AG09309 (cell line): ENCODE measurements around the gene SERTAD3.

Source experiments
- DNase-seq: peaks from one replicate; pipeline ENCODE4 v3.0.0-alpha.2; 2010; ENCODE audit warnings: low read depth
- H3K4me3 ChIP-seq: 2 replicates; pipeline ENCODE4 v1.5.1; 2011; ENCODE audit warnings: mild to moderate bottlenecking, low read depth, low read length, moderate library complexity; ENCODE audit not compliant: control insufficient read depth
- TF ChIP-seq, protein P1 (sequence below): IDR thresholded peaks from 2 replicates; pipeline ENCODE4 v1.5.1; 2011; ENCODE audit warnings: mild to moderate bottlenecking, low read depth, low read length, inconsistent platforms; ENCODE audit not compliant: insufficient read depth, control insufficient read depth; ENCODE audit errors: missing control alignments

The SERTAD3 gene

DNA sequence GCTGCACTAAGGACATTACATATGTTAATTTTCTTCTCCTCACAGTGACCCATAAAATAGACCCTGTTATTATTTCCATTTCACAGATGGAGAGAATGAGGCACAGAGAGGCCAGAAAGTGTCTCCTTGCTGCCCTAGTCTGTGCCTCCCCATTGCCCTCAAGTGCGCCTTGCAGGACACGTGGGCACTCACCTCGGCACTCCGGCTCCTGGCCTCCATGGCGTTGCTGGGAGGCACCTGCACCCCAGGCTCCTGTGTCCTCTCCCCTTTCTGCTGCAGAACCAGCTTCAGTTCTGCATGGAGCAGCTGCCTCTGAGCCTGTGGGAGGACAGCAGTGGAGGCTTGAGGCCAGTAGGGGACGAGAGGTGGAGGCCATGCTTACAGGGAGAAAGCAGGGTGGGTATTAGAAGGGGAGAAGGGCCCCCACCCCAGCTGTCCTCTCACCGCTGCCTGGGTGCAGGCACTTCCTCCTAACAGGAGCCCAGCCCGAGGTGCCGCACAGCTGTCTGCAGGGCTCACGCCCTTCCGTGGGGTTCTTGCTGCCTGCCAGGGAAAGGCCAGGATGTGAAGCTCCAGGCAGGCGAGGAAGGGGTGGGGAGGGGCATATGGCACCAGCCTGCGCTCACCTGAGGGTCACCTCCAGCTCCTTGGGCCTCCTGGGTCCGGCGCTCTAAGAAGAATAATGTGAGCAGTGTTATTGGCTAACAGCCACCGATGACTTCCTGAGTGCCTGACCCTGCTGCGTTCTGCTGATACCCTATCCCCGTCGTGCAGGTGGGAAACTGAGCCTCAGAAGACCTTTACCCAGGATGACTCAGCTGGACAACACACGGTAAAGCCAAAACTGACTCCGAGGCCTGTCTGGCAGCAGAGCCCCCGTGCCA is 36.2 kb downstream of the SERTAD3 start:
- DNase-seq, result no peak
- no peak overlapping the region for H3K4me3 ChIP-seq
- TF ChIP-seq, protein P1, sequence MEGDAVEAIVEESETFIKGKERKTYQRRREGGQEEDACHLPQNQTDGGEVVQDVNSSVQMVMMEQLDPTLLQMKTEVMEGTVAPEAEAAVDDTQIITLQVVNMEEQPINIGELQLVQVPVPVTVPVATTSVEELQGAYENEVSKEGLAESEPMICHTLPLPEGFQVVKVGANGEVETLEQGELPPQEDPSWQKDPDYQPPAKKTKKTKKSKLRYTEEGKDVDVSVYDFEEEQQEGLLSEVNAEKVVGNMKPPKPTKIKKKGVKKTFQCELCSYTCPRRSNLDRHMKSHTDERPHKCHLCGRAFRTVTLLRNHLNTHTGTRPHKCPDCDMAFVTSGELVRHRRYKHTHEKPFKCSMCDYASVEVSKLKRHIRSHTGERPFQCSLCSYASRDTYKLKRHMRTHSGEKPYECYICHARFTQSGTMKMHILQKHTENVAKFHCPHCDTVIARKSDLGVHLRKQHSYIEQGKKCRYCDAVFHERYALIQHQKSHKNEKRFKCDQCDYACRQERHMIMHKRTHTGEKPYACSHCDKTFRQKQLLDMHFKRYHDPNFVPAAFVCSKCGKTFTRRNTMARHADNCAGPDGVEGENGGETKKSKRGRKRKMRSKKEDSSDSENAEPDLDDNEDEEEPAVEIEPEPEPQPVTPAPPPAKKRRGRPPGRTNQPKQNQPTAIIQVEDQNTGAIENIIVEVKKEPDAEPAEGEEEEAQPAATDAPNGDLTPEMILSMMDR, result no peak

DNA sequence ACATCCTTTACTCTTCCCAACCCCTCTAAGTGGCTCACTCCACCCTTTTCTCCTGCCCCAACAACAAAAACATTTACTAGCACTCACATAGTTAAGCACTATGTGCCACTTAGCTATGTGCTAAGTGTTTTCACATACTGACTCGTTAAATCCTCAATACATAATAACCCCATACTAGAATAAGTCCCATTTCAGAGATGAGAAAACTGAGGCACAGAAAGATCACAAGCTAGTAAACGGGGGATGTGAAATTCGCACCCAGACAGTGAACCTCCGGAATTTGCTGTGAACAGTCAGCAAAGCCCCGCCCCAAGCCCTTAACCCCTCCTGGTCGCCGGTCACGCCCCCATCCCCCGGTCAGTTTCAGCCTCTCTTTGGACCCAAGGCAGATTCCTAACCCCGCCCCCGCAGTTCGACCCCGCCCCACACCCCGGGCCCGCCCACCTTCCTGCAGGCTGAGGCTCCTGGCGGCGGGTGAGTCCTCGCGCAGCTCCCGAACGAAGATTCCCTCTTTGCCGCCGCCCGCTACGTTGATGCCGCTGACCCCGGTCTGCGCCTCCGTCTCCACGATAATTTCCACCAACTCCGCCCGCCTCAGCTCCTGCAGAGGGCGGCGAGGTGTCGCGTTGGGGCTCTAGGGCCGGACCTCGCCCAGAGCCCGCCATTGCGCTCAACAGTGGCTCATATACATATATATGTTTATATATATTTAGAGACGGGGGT is 40.7 kb downstream of the SERTAD3 start:
- TF ChIP-seq, protein P1, result no peak
- DNase-seq, result peak; percentile 40
- H3K4me3 ChIP-seq, result peak overlapping the region; percentile 71

DNA sequence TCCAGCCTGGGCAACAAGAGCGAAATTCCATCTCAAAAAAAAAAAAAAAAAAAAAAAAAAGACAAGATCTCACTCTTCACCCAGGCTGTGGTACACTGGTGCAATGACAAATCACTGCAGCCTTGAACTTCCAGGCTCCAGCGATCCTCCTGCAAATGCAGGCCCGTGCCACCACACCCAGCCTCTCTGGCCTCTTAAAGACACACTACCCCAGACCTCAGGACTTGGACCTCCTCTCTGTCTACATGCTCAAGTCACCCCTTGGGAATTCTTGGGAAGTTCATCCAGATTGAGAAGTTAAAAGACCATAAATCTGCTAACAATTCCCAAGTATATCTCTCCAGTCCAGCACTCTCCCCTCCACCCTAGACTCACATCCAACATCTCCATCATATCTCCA is 43.6 kb downstream of the SERTAD3 start:
- no peak for DNase-seq
- TF ChIP-seq, protein P1, result no peak
- no peak overlapping the region for H3K4me3 ChIP-seq

DNA sequence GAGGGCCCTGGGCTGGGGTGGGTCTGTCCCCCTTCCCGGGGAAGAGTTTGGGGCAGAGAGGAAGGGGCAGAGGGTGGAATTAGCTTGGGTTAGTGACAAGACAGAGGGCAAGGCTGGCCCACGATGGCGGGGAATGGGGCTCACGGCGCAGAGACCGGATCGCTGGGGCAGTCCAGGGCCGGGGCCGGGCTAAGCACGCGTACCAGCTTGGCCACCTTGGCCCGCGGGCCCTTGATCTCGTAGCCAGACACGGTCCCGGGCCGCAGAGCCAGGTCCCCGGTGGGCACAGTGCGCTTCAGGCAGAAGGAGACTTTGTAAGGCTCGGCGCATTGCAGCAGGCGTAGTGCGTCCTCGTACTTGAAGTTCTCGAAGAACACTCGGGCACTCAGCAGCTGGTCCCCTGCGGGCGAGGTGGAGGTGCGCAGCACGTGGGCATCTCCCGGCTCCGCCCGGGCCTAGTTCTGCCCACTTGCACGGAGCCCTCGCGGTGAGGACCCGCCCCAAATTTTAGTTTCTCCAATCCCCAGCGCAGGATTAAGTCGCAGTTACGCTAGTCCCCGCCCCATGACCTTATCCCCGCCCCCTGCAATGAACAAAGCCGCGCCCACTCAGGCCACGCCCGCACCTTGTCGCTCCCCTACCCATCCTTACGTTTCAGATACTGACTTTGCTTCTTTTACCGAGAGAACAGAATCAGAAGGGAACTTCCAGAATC is 45.6 kb downstream of the SERTAD3 start:
- TF ChIP-seq, protein P1, result no peak
- no peak overlapping the region for H3K4me3 ChIP-seq
- no peak for DNase-seq

DNA sequence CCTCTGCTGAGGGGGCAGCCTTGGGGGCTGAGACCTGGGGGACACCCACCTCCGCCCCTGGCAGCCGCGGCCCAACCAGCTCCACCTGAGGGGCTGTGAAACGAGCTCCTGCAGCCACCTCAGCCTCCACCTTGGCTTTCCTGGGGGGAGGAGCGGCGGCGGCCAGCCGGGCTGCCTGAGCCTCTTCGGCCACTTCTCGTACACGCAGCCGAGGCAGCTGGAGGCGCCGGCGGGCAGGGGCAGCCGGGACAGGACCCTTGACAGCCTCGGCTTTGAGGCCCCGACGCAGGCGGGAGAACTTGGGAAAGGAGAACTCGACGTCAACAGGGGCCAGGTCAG is 46.6 kb downstream of the SERTAD3 start:
- TF ChIP-seq, protein P1, result no peak
- H3K4me3 ChIP-seq, result no peak overlapping the region
- DNase-seq, result no peak

DNA sequence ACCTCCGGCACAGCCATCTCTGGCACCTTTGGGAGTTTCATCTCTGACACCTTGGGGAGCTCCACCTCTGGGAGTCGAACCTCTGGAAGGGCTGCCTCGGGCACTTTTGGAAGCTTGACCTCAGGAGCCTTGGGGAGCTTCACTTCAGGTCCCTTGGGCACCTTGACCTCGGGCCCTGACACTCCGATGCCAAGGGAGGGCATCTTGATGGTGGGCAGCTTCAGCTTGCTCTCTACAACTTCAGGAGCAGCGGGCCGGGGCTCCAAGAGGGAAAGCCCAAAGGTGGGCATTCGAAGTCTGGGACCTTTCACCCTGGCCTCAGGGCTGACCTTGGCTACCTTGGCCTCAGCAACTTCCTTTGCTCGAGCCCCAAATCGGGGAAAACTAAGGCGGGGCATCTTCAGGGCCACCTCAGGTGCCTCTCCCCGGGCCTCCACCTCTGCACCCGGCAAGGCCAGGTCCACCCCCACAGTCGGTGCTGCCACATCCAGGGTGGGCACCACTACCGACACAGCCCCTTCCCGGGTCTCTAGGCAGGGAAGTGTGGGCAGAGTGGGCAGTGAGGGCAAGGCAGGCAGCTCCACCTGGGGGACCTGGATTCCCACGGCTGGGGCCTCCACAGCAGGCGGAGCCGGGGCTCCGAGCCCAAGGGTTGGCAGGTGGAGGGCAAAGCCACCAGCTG is 47.1 kb downstream of the SERTAD3 start:
- no peak for DNase-seq
- TF ChIP-seq, protein P1, result no peak
- H3K4me3 ChIP-seq, result no peak overlapping the region
